Inferior parietal cortex (tissue), 1 donor: Measurements from ENCODE around the gene TTC22.

Source experiments
- DNase-seq: peaks from one replicate; pipeline ENCODE4 v3.0.0-alpha.2; 2016; ENCODE audit errors: extremely low spot score

TTC22 gene

GRCh38 chr1:54800899-54801759 is at the start of gene TTC22:
Gene TTC22 (minus strand): TSS chr1:54801323. CDS start chr1:54801163, 160 bp downstream.
- no peak for DNase-seq

- no peak for DNase-seq
These were observed 49.6 kb upstream of the TTC22 start for GRCh38 chr1:54850737-54851136.

- DNase-seq: no peak
These were observed 49.1 kb upstream of the TTC22 start for GRCh38 chr1:54850069-54850730.

- DNase-seq: no peak
These were observed 48.3 kb upstream of the TTC22 start for GRCh38 chr1:54849219-54850068.

- no peak for DNase-seq
These were observed 47.2 kb upstream of the TTC22 start for GRCh38 chr1:54848134-54848948.

- no peak for DNase-seq
These were observed 45.7 kb upstream of the TTC22 start for GRCh38 chr1:54846716-54847284.

GRCh38 chr1:54846301-54846700 is 45.2 kb upstream of the TTC22 start:
- DNase-seq: no peak

- no peak for DNase-seq
These were observed 44.6 kb upstream of the TTC22 start for GRCh38 chr1:54845772-54846171.

GRCh38 chr1:54844564-54844963 is 43.4 kb upstream of the TTC22 start:
- DNase-seq: no peak

GRCh38 chr1:54843449-54843848 is 42.3 kb upstream of the TTC22 start:
- DNase-seq: no peak

GRCh38 chr1:54842963-54843362 is 41.8 kb upstream of the TTC22 start:
- DNase-seq: no peak

GRCh38 chr1:54842206-54842915 is 41.2 kb upstream of the TTC22 start:
- DNase-seq: no peak

GRCh38 chr1:54839824-54840223 is 38.7 kb upstream of the TTC22 start:
- DNase-seq: no peak

GRCh38 chr1:54838565-54839180 is 37.5 kb upstream of the TTC22 start:
- no peak for DNase-seq

- no peak for DNase-seq
These were observed 36.1 kb upstream of the TTC22 start for GRCh38 chr1:54837002-54837853.

GRCh38 chr1:54836594-54836993 is 35.5 kb upstream of the TTC22 start:
- no peak for DNase-seq

GRCh38 chr1:54835970-54836369 is 34.8 kb upstream of the TTC22 start:
- no peak for DNase-seq

GRCh38 chr1:54835131-54835898 is 34.2 kb upstream of the TTC22 start:
- DNase-seq: no peak
